Measurements from ENCODE around the gene RLN3.

Gene RLN3

DNA sequence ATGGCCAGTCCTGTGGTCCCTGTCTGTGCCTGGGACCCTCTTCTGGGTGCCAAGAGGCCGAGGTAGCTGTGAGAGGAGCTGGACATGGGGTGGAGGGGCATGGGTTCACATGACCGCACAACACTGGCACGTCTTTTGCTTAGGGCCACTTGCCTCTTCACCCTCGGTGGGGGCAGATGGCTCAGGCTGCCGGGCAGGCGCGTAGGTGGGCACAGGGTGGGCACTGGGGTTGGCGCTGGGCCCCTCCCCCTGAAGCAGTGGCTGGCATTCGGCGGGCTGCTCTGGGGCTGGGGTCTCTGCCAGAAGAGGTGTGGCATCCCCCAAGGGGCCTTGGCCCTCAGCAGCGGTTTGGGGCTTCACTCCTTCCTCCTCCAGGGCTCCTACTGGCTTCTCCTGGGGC lies 25.6 kb downstream of the RLN3 start:
- DNase-seq = no peak

DNA sequence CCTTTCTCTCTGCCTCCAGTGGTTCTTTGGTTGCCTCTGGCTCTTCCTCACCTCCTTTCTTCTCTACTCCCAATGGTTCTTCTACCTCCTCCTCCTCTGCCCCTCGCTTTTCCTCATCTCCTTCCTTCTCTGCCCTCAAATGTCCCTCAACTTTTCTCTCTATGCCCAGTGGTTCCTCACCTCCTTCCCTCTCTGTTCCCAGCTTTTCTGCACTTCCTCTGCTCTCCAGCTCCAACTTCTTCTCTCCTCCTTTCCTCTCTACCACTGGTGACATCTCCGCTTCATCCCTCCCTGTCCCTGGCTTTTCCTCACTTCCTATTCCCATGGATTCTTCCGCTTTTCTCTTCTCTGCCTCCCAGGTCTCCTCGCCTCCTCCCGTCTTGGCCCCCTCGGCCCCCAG lies 26.2 kb downstream of the RLN3 start:
- no peak for DNase-seq

GRCh38 chr19:14054721-14055120 lies 26.8 kb downstream of the RLN3 start:
- DNase-seq = no peak

DNA sequence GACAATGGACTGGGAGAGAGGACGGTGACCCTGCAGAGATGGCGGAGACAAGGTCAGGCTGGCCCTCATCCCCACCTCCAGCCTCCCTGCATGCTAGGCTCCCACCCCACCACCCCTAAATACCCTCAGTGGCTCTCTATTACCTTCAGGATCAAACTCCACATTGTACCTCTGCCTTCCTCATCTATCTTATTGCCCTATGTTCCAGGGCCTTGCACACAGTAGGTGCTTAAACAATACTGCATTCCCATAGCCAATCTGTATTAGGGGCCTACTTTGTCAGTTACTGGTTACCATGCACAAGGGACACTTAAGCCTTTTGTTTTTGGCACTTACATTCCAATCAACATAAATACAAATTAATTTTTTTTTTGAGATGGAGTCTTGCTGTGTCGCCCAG lies 27.4 kb downstream of the RLN3 start:
- DNase-seq = no peak

- DNase-seq = no peak
Observed at GRCh38 chr19:14056069-14056666, 28.2 kb downstream of the RLN3 start.

GRCh38 chr19:14056741-14057356 lies 28.9 kb downstream of the RLN3 start:
- DNase-seq = no peak

DNA sequence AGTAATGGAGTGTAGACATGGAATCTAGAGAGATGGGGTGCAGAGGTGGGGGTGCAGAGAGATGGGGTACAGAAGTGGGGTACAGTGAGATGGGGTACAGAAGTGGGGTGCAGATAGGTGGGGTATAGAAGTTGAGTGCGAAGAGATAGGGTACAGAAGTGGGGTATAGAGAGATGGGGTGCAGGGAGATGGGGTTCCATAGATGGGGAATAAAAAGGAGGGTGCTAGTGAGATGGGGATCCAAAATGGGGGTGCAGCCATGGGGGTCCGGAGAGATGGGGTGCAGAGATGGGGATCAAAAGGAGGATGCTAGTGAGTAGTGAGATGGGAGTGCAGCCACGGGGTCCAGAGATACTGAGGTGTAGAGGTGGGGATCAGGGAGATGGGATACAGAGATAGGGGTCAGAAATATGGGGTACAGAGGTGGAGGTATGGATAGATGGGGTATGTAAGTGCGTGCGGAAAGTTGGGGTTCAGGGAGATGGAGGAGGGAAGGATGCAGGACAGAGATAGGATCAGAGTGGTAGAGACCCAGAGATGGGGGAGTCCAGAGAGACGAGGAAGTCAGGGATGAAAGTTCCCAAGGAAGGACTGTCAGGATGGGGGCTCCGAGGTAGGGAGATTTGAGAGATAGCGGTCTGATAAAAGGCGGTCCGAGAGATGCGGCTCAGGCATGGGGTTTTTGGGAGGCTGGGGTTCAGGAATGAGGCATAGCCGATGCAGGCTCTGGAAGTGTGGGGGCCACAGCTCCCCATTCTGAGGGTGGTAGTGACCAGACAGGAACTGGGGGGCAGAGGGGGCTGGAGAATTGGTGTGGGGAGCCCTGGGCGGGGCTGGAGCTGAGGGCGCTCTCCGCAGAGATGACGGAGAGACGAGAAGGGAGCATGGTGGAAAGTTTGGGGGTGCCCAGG lies 30.5 kb downstream of the RLN3 start:
- DNase-seq = no peak

GRCh38 chr19:14059093-14059480 lies 31.1 kb downstream of the RLN3 start:
- DNase-seq = no peak

DNA sequence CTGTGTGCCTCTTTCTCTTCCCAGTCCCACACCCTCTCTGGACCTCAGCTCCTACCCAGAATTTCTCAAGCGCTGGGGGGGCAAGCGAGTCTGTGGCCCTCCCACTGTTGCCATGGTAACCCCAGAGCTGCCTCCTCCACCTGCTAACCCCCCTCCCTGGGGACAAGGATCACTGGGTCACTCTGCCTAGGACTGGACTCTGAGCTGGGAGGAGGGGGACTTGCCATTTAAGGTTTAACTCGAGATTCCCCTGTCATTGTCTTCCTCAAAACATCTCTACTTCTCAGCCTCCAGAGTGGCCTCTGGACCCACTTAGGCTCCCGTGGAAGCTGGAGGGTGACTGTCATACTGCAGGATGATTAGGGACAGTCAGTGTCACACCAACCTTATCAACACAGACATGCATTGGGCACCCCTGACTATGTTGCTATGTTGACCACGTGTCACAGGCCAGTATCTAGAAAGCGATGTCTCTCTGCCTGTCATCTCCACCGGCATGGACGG lies 31.8 kb downstream of the RLN3 start:
- no peak for DNase-seq

- no peak for DNase-seq
Observed at GRCh38 chr19:14061081-14061749, 33.3 kb downstream of the RLN3 start.

- DNase-seq = no peak
Observed at GRCh38 chr19:14061751-14062557, 34.0 kb downstream of the RLN3 start, which contains the start of gene PALM3. Gene PALM3, minus strand, starts transcription at chr19:14062076. Its CDS starts 96 bp downstream, at chr19:14061980.

- DNase-seq = no peak
Observed at GRCh38 chr19:14062558-14062855, 34.6 kb downstream of the RLN3 start.

DNA sequence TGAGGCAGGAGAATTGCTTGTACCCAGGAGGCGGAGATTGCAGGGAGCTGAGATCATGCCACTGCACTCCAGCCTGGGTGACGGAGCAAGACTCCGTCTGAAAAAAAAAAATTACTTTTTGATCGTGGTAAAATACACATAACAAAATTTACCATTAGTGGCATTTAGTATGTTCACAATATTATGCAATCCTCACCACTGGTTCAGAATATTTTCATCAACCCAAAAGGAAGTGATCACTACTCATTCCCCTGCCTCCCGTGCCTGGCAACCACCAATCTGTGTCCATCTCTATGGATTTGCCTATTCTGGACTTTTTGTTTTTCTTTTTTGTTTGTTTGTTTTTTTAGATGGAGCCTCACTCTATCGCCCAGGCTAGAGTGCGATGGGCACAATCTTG lies 35.2 kb downstream of the RLN3 start:
- no peak for DNase-seq

DNA sequence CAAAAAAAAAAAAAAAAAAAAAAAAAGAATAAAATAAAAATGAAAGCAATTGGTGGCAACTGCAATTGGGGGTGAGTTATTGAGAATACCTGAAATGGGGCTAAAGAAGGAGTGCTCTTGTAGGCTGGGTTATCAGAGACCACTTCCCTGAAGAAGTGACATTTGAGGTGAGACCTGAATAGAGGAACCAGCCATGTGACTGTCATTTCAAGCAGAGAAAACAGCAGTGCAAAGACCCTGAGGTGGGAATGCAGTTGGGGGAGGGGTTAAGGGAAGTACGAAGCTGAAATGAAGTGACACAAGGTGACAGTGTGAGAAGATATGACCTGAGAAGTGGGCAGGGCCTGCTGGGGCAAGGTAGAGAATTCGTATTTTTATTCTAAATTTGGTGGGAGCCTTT lies 38.2 kb downstream of the RLN3 start:
- DNase-seq = no peak

- DNase-seq = no peak
Observed at GRCh38 chr19:14070268-14071050, 42.5 kb downstream of the RLN3 start.

DNA sequence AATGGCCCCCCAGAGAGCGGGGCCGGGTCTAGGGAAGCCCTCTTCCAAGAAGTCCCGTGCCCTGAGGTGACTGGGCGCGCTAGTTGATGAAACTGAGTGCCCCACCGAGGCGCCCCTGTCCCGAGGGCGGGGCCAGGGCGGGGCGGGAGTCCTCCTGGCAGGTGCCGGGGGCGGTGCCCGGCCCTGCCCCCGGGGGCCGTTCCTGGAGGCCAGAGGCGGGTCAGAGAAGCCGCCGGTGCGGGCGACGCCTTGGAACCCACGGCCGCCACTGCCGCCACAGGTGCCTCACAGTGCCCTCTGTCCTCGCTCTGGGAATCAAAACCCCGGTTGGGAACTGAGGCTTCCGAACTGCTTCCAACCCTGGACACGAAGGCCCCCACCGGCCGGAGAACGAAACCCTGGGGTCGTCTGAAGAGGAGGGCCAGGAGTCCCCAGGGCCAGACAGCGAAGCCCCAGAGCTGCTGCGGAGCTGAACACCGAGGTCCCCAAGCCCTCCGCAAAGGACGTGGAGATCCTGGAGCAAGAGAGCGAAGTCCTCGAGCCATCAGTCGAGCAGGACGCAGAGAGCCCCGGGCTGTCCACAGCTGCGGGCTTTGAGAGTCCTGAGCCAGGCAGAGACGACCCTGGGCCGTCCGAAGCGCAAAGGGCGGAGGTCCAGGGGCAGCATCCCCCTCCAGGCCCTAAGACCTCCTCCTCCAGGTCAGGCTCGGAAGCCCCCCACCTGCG lies 44.8 kb downstream of the RLN3 start, which contains the start of gene MISP3:
TSS of gene MISP3 (plus strand) at position 252 of the 726 bp plus-strand sequence. CDS start 524 bp downstream, outside the sequence.
- DNase-seq = peak in 12 of 56 donors; percentile 7 to 55 (median 34)

GRCh38 chr19:14073261-14073924 lies 45.4 kb downstream of the RLN3 start:
- peak in 49 of 56 donors; percentile 25 to 86 (median 65) for DNase-seq

Data from nucleus accumbens (tissue), 56 donors.